PC-9 (cell line): ENCODE results near the gene TCF4.

Experiments used
- CTCF ChIP-seq: fragments of 200-600 bp; sonication (generic); conservative IDR thresholded peaks from 2 replicates; pipeline ENCODE4 v1.6.1; 2017; ENCODE audit warnings: mixed run types, antibody characterized with exemption, mild to moderate bottlenecking, moderate library complexity
- EZH2 ChIP-seq: fragments of 200-600 bp; sonication (generic); IDR thresholded peaks from 2 replicates; pipeline ENCODE4 v1.8.0; 2017; ENCODE audit warnings: antibody characterized with exemption, low read depth

GRCh38 chr18:55555395-55556027 is 32.5 kb downstream of the TCF4 start:
- TF ChIP-seq CTCF = no peak
- no peak for TF ChIP-seq EZH2
